CD14-positive monocyte (primary cell): ENCODE measurements around the gene UTP20. TPM values are rescaled to one million over a fixed set of nuclear protein-coding genes. Genes with fewer than 3 reads are reported as not detected.

Experiments used
- DNase-seq, 3 donors: peaks; one replicate each; pipeline ENCODE4 v3.0.0-alpha.2; 2011 to 2022
- H2AFZ ChIP-seq: 2 replicates; pipeline ENCODE4 v1.6.0; 2012; ENCODE audit warnings: mild to moderate bottlenecking, low read depth, low read length, inconsistent platforms; ENCODE audit not compliant: insufficient read depth, poor library complexity, severe bottlenecking
- H3K27ac ChIP-seq, 2 donors: 1 replicate in 1 of 2; 2 replicates in 1 of 2; pipeline ENCODE4 v1.5.1; 2012 to 2013; ENCODE audit warnings: low read length in 2 of 2, control low read depth in 1 of 2, inconsistent platforms in 1 of 2, low read depth in 1 of 2, mild to moderate bottlenecking in 1 of 2
- H3K27me3 ChIP-seq, 2 donors: one replicate each; pipeline versions ENCODE4 v1.6.0 to v1.6.1; 2011 to 2013; ENCODE audit warnings: low read length in 2 of 2; ENCODE audit not compliant: control insufficient read depth in 2 of 2, insufficient read depth in 2 of 2
- H3K36me3 ChIP-seq, 2 donors: replicated peaks in 1 of 2; 1 replicate in 1 of 2; 2 replicates in 1 of 2; pipeline versions ENCODE4 v1.5.1 to v1.6.1; 2012 to 2013; ENCODE audit warnings: low read length in 2 of 2, control low read depth in 1 of 2, inconsistent platforms in 1 of 2, mild to moderate bottlenecking in 1 of 2; ENCODE audit not compliant: insufficient read depth in 2 of 2, control insufficient read depth in 1 of 2
- H3K4me1 ChIP-seq, 2 donors: 1 replicate in 1 of 2; 2 replicates in 1 of 2; pipeline versions ENCODE4 v1.5.1 to v1.6.1; 2012 to 2013; ENCODE audit warnings: low read length in 2 of 2, control low read depth in 1 of 2, inconsistent platforms in 1 of 2, mild to moderate bottlenecking in 1 of 2, moderate library complexity in 1 of 2; ENCODE audit not compliant: insufficient read depth in 2 of 2, control insufficient read depth in 1 of 2
- H3K4me2 ChIP-seq: replicated peaks from 2 replicates; pipeline ENCODE3; 2012; ENCODE audit warnings: low read length, moderate library complexity, mild to moderate bottlenecking; ENCODE audit not compliant: poor library complexity, severe bottlenecking; ENCODE audit errors: extremely low read depth
- H3K4me3 ChIP-seq, 3 experiments: fragments of 200-600 bp in 1 of 3; sonication (generic) in 1 of 3; replicated peaks in 1 of 3; 1 replicate in 2 of 3; 2 replicates in 1 of 3; pipeline ENCODE4 v1.5.1; 2011 to 2013; ENCODE audit warnings: low read length in 3 of 3, mild to moderate bottlenecking in 3 of 3, control low read depth in 2 of 3, low read depth in 2 of 3, inconsistent platforms in 1 of 3, moderate library complexity in 1 of 3
- H3K79me2 ChIP-seq: 2 replicates; pipeline ENCODE4 v1.6.0; 2012; ENCODE audit warnings: mild to moderate bottlenecking, control low read depth, inconsistent platforms, low read length, moderate library complexity; ENCODE audit not compliant: insufficient read depth
- H3K9ac ChIP-seq: 2 replicates; pipeline ENCODE4 v1.6.0; 2017; ENCODE audit warnings: low read length, mild to moderate bottlenecking; ENCODE audit not compliant: insufficient read depth, poor library complexity, severe bottlenecking
- H3K9me3 ChIP-seq, 2 donors: replicated peaks in 1 of 2; 1 replicate in 1 of 2; 2 replicates in 1 of 2; pipeline versions ENCODE4 v1.5.1 to v1.6.1; 2012 to 2013; ENCODE audit warnings: low read length in 2 of 2, control low read depth in 1 of 2; ENCODE audit not compliant: control insufficient read depth in 1 of 2, insufficient read depth in 1 of 2
- H4K20me1 ChIP-seq: 2 replicates; pipeline ENCODE4 v1.6.0; 2012; ENCODE audit warnings: mild to moderate bottlenecking, low read length, control low read depth, moderate library complexity; ENCODE audit not compliant: insufficient read depth
- H3K27ac Mint-ChIP-seq, 7 donors: one replicate each; pipeline ENCODE4 v1.8.0; 2020; ENCODE audit warnings: mild to moderate bottlenecking in 7 of 7, mixed read lengths in 7 of 7, moderate library complexity in 6 of 7, inconsistent platforms in 2 of 7
- H3K27me3 Mint-ChIP-seq, 3 donors: one replicate each; pipeline ENCODE4 v1.8.0; 2021 to 2022; ENCODE audit warnings: low read depth in 3 of 3, mild to moderate bottlenecking in 3 of 3, mixed read lengths in 3 of 3, moderate library complexity in 3 of 3, inconsistent platforms in 1 of 3
- H3K36me3 Mint-ChIP-seq, 2 donors: one replicate each; pipeline ENCODE4 v1.8.0; 2020; ENCODE audit warnings: mixed read lengths in 2 of 2, inconsistent platforms in 1 of 2, mild to moderate bottlenecking in 1 of 2
- H3K4me1 Mint-ChIP-seq: one replicate; pipeline ENCODE4 v1.8.0; 2020; ENCODE audit warnings: mild to moderate bottlenecking, mixed read lengths
- H3K4me3 Mint-ChIP-seq, 2 donors: one replicate each; pipeline ENCODE4 v1.8.0; 2020; ENCODE audit warnings: mild to moderate bottlenecking in 2 of 2, mixed read lengths in 2 of 2, moderate library complexity in 1 of 2
- H3K9me3 Mint-ChIP-seq, 7 donors: one replicate each; pipeline ENCODE4 v1.8.0; 2020 to 2022; ENCODE audit warnings: mixed read lengths in 7 of 7, mild to moderate bottlenecking in 6 of 7, moderate library complexity in 6 of 7, inconsistent platforms in 2 of 7
- CTCF ChIP-seq: fragments of 200-600 bp; IDR thresholded peaks from one replicate; pipeline ENCODE4 v1.8.0; 2022; ENCODE audit warnings: antibody characterized with exemption, mild to moderate bottlenecking
- WGBS: methylation state at CpG from one replicate; pipeline ENCODE4 v1.1.5; 2013; ENCODE audit warnings: missing lambda C conversion rate; ENCODE audit not compliant: insufficient coverage; 5-methylcytosine and 5-hydroxymethylcytosine counted together
- intact Hi-C, 2 donors: fragments of 100-400 bp; cut with micrococcal nuclease; formaldehyde crosslinking; loops; one replicate each; pipeline versions ENCODE4 v1.15.0 to v1.15.1; 2023
- polyA plus RNA-seq, 3 donors: library from polyadenylated mRNA; depleted of rRNA in 1 of 3; unstranded in 2 of 3; stranded (reverse) in 1 of 3; fragments of 300-500 nt in 2 of 3; fragments of >200 nt in 1 of 3; fragmentation: Illumina TruSeq in 2 of 3; gene quantifications; 1 replicate in 2 of 3; 2 replicates in 1 of 3; pipeline ENCODE4 v1.2.3, GENCODE V29; 2012 to 2021

Gene UTP20
- polyA plus RNA-seq, 3 donors = 0.46 to 1.6 (median 1.2) TPM

- H3K79me2 ChIP-seq = no peaks in the 10 kb centered on the region
- no peak overlapping the region for H3K4me3 Mint-ChIP-seq
- H2AFZ ChIP-seq = no peak overlapping the region
- no peak overlapping the region for H3K4me3 ChIP-seq
- H3K27ac ChIP-seq = no peak overlapping the region
- no peaks in the 10 kb centered on the region for H4K20me1 ChIP-seq
- no peak overlapping the region for H3K9ac ChIP-seq
- peaks cover 2% of the 10 kb centered on the region for H3K4me1 Mint-ChIP-seq
- WGBS = no CpG with 5 or more reads among the region's 4 CpGs
- no peaks in the 10 kb centered on the region for H3K4me1 ChIP-seq
- H3K9me3 ChIP-seq = no peaks in the 10 kb centered on the region
- no peaks in the 10 kb centered on the region for H3K27me3 Mint-ChIP-seq
- no peak for TF ChIP-seq CTCF
- intact Hi-C loops = no loop called here
- no peak for DNase-seq
- peak overlapping the region in 1 of 7 donors; percentile 25 for H3K27ac Mint-ChIP-seq
- H3K27me3 ChIP-seq = no peaks in the 10 kb centered on the region
- no peaks in the 10 kb centered on the region for H3K9me3 Mint-ChIP-seq
- H3K4me2 ChIP-seq = no peak overlapping the region
- H3K36me3 Mint-ChIP-seq = peaks cover 42 to 76% of the 10 kb centered on the region in 2 donors
- peaks cover 31 to 70% of the 10 kb centered on the region in 2 donors for H3K36me3 ChIP-seq
These were observed 17.8 kb downstream of the UTP20 start for GRCh38 chr12:101297661-101298060.

- WGBS = no CpG with 5 or more reads among the region's 2 CpGs
- Histone ChIP-seq H3K79me2 (no peaks in the 10 kb centered on the region), H3K4me3 (no peak overlapping the region), H3K27ac (no peak overlapping the region), H3K27me3 (no peaks in the 10 kb centered on the region), H3K4me2 (no peak overlapping the region), H3K36me3 (peaks cover 35 to 70% of the 10 kb centered on the region in 2 donors), H3K4me1 (no peaks in the 10 kb centered on the region), H2AFZ (no peak overlapping the region), H4K20me1 (no peaks in the 10 kb centered on the region), H3K9ac (no peak overlapping the region), H3K9me3 (no peaks in the 10 kb centered on the region)
- no peak for TF ChIP-seq CTCF
- peak in 1 of 3 donors; percentile 15 for DNase-seq
- H3K27me3 Mint-ChIP-seq = no peaks in the 10 kb centered on the region
- peaks cover 45 to 78% of the 10 kb centered on the region in 2 donors for H3K36me3 Mint-ChIP-seq
- intact Hi-C loops = no loop called here
- H3K27ac Mint-ChIP-seq = peak overlapping the region in 2 of 7 donors; percentile 1 to 39
- H3K4me3 Mint-ChIP-seq = no peak overlapping the region
- H3K4me1 Mint-ChIP-seq = peaks cover 2% of the 10 kb centered on the region
- H3K9me3 Mint-ChIP-seq = no peaks in the 10 kb centered on the region
These were observed 18.5 kb downstream of the UTP20 start for GRCh38 chr12:101298426-101298825.
